ENCODE results near the gene NCAM2. TPM values are rescaled to one million over a fixed set of nuclear protein-coding genes. Genes with fewer than 3 reads are reported as not detected.

Gene NCAM2
- total and polyA plus RNA-seq, 2 experiments from 2014 or later = 0.36 to 0.83 TPM

DNA sequence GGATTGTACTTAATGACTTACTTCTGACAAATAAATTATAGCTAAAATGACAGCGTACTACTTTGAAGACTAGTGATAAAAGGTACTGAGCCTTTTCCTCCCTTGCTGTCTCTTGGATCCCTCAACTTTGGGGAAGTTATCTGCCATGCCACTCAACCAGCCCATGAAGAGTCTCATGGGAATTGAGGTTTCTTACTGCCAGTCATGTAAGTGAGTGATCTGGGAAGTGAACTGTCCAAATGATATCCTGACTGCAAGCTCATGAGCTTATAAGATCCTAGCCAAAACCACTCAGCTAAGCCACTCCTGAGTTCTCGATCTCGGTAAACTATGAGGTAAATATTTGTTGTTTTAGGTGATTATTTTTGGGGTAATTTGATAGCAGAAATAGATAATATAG is 247.8 kb downstream of the NCAM2 start (continued):
- TF ChIP-seq, protein P1, sequence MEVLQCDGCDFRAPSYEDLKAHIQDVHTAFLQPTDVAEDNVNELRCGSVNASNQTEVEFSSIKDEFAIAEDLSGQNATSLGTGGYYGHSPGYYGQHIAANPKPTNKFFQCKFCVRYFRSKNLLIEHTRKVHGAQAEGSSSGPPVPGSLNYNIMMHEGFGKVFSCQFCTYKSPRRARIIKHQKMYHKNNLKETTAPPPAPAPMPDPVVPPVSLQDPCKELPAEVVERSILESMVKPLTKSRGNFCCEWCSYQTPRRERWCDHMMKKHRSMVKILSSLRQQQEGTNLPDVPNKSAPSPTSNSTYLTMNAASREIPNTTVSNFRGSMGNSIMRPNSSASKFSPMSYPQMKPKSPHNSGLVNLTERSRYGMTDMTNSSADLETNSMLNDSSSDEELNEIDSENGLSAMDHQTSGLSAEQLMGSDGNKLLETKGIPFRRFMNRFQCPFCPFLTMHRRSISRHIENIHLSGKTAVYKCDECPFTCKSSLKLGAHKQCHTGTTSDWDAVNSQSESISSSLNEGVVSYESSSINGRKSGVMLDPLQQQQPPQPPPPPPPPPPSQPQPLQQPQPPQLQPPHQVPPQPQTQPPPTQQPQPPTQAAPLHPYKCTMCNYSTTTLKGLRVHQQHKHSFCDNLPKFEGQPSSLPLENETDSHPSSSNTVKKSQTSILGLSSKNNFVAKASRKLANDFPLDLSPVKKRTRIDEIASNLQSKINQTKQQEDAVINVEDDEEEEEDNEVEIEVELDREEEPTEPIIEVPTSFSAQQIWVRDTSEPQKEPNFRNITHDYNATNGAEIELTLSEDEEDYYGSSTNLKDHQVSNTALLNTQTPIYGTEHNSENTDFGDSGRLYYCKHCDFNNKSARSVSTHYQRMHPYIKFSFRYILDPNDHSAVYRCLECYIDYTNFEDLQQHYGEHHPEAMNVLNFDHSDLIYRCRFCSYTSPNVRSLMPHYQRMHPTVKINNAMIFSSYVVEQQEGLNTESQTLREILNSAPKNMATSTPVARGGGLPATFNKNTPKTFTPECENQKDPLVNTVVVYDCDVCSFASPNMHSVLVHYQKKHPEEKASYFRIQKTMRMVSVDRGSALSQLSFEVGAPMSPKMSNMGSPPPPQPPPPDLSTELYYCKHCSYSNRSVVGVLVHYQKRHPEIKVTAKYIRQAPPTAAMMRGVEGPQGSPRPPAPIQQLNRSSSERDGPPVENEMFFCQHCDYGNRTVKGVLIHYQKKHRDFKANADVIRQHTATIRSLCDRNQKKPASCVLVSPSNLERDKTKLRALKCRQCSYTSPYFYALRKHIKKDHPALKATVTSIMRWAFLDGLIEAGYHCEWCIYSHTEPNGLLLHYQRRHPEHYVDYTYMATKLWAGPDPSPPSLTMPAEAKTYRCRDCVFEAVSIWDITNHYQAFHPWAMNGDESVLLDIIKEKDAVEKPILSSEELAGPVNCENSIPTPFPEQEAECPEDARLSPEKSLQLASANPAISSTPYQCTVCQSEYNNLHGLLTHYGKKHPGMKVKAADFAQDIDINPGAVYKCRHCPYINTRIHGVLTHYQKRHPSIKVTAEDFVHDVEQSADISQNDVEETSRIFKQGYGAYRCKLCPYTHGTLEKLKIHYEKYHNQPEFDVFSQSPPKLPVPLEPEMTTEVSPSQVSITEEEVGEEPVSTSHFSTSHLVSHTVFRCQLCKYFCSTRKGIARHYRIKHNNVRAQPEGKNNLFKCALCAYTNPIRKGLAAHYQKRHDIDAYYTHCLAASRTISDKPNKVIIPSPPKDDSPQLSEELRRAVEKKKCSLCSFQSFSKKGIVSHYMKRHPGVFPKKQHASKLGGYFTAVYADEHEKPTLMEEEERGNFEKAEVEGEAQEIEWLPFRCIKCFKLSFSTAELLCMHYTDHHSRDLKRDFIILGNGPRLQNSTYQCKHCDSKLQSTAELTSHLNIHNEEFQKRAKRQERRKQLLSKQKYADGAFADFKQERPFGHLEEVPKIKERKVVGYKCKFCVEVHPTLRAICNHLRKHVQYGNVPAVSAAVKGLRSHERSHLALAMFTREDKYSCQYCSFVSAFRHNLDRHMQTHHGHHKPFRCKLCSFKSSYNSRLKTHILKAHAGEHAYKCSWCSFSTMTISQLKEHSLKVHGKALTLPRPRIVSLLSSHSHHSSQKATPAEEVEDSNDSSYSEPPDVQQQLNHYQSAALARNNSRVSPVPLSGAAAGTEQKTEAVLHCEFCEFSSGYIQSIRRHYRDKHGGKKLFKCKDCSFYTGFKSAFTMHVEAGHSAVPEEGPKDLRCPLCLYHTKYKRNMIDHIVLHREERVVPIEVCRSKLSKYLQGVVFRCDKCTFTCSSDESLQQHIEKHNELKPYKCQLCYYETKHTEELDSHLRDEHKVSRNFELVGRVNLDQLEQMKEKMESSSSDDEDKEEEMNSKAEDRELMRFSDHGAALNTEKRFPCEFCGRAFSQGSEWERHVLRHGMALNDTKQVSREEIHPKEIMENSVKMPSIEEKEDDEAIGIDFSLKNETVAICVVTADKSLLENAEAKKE (CRISPR knock-in tag; IDR thresholded peaks at IDR 0.05) = no peak
- TF ChIP-seq, protein P2, sequence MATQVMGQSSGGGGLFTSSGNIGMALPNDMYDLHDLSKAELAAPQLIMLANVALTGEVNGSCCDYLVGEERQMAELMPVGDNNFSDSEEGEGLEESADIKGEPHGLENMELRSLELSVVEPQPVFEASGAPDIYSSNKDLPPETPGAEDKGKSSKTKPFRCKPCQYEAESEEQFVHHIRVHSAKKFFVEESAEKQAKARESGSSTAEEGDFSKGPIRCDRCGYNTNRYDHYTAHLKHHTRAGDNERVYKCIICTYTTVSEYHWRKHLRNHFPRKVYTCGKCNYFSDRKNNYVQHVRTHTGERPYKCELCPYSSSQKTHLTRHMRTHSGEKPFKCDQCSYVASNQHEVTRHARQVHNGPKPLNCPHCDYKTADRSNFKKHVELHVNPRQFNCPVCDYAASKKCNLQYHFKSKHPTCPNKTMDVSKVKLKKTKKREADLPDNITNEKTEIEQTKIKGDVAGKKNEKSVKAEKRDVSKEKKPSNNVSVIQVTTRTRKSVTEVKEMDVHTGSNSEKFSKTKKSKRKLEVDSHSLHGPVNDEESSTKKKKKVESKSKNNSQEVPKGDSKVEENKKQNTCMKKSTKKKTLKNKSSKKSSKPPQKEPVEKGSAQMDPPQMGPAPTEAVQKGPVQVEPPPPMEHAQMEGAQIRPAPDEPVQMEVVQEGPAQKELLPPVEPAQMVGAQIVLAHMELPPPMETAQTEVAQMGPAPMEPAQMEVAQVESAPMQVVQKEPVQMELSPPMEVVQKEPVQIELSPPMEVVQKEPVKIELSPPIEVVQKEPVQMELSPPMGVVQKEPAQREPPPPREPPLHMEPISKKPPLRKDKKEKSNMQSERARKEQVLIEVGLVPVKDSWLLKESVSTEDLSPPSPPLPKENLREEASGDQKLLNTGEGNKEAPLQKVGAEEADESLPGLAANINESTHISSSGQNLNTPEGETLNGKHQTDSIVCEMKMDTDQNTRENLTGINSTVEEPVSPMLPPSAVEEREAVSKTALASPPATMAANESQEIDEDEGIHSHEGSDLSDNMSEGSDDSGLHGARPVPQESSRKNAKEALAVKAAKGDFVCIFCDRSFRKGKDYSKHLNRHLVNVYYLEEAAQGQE (IDR thresholded peaks at IDR 0.05; ENCODE audit: unreplicated experiment) = no peak

DNA sequence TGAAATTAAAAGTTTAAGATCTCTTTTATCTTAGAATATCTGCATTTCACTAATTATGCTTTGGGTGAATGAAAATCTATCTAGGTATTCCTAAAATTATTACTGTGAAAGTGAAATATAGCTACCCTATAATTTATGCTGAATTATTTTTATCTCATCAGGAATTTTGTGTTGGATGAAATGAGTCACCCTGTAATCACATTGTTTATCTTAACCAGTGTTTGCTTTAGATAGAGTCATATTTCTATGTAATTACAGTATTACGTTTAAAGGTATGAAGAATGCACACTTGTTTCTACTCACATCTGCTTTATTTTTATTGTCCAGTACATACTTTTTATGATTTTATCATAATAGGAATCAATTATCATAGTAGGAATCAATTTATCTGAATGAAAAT is 249.2 kb downstream of the NCAM2 start:
- H3K4me1 ChIP-seq (ENCODE audit: insufficient read depth) = no peaks in the 10 kb centered on the region
- no peak overlapping the region for H3K27ac ChIP-seq (ENCODE audit: low read depth)
- no peaks in the 10 kb centered on the region for H3F3A ChIP-seq (replicated peaks; ENCODE audit: low read depth)
- H4K20me1 ChIP-seq (replicated peaks; ENCODE audit: insufficient read depth) = no peaks in the 10 kb centered on the region
- ATAC-seq (no peak), DNase-seq (ENCODE audit: low spot score) (no peak)
- no peaks in the 10 kb centered on the region for H3K79me2 ChIP-seq (replicated peaks; ENCODE audit: insufficient read depth)
- no peak overlapping the region for H3K4me3 ChIP-seq
- no peaks in the 10 kb centered on the region for H3K4me1 Mint-ChIP-seq
- no peak overlapping the region for H2AFZ ChIP-seq
- no peaks in the 10 kb centered on the region for H3K36me3 ChIP-seq (ENCODE audit: insufficient read depth)
- no peaks in the 10 kb centered on the region for H3K9me3 Mint-ChIP-seq
- no peaks in the 10 kb centered on the region for H3K36me3 Mint-ChIP-seq (ENCODE audit: low read depth)
- H3K4me2 ChIP-seq = no peak overlapping the region
- H3K9me2 ChIP-seq (ENCODE audit: insufficient read depth) = 0 out of 2 replicates have a peak, but pooled peaks cover 6% of the 10 kb centered on the region
- H3K27ac Mint-ChIP-seq = no peak overlapping the region
- H3K4me3 Mint-ChIP-seq = no peak overlapping the region
- H3K27me3 ChIP-seq (ENCODE audit: insufficient read depth) = no peaks in the 10 kb centered on the region
- H3K27me3 Mint-ChIP-seq (ENCODE audit: insufficient read depth, low read depth, poor library complexity) = no peaks in the 10 kb centered on the region
- TF ChIP-seq CREB1 (CRISPR knock-in tag; IDR thresholded peaks at IDR 0.05; ENCODE audit: low read depth) = no peak
- TF ChIP-seq EZH2phosphoT487 (IDR thresholded peaks at IDR 0.05; ENCODE audit: unreplicated experiment) = no peak
- TF ChIP-seq ZNF114 (CRISPR knock-in tag; IDR thresholded peaks at IDR 0.05) = no peak
- no peak for TF ChIP-seq NANOG (IDR thresholded peaks at IDR 0.05; ENCODE audit: borderline replicate concordance)
- TF ChIP-seq, protein P3, sequence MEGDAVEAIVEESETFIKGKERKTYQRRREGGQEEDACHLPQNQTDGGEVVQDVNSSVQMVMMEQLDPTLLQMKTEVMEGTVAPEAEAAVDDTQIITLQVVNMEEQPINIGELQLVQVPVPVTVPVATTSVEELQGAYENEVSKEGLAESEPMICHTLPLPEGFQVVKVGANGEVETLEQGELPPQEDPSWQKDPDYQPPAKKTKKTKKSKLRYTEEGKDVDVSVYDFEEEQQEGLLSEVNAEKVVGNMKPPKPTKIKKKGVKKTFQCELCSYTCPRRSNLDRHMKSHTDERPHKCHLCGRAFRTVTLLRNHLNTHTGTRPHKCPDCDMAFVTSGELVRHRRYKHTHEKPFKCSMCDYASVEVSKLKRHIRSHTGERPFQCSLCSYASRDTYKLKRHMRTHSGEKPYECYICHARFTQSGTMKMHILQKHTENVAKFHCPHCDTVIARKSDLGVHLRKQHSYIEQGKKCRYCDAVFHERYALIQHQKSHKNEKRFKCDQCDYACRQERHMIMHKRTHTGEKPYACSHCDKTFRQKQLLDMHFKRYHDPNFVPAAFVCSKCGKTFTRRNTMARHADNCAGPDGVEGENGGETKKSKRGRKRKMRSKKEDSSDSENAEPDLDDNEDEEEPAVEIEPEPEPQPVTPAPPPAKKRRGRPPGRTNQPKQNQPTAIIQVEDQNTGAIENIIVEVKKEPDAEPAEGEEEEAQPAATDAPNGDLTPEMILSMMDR (conservative IDR thresholded peaks at IDR 0.05; ENCODE audit: low read depth in 2 of 2) = no peak

Measured in GM23338 (cell line).